ENCODE measurements around the gene ZNF784. TPM values are rescaled to one million over a fixed set of nuclear protein-coding genes. Genes with fewer than 3 reads are reported as not detected.

ZNF784 gene
- total and polyA plus RNA-seq, 4 donors = 0.79 to 6.0 (median 3.8) TPM

- Histone ChIP-seq H3K9me3 (ENCODE audit: control insufficient read depth in 4 of 4, low read length in 3 of 4) (no peaks in the 10 kb centered on the region), H3K36me3 (ENCODE audit: control insufficient read depth in 4 of 4, insufficient read depth in 3 of 4, low read depth in 1 of 4, low read length in 3 of 4) (peaks cover 3 to 28% (median 12%) of the 10 kb centered on the region in 4 donors), H3K9ac (ENCODE audit: low read depth in 1 of 2, low read length in 2 of 2) (no peak overlapping the region), H3K27ac (ENCODE audit: low read depth in 1 of 2, low read length in 2 of 2) (no peak overlapping the region), H3K4me3 (ENCODE audit: low read depth in 1 of 3, low read length in 3 of 3) (no peak overlapping the region), H3K27me3 (ENCODE audit: control insufficient read depth in 4 of 4, insufficient read depth in 4 of 4, low read length in 3 of 4) (no peaks in the 10 kb centered on the region), H3K4me1 (ENCODE audit: control insufficient read depth in 4 of 4, insufficient read depth in 4 of 4, low read length in 3 of 4) (no peaks in the 10 kb centered on the region)
- WGBS = 89% methylated on average over 68 of the region's 68 CpGs
- TF ChIP-seq HNF4G (IDR thresholded peaks at IDR 0.05) (no peak), JUND (IDR thresholded peaks at IDR 0.05) (no peak), RAD21 (IDR thresholded peaks at IDR 0.05) (no peak), HNF4A (conservative IDR thresholded peaks at IDR 0.05) (no peak), FOXA1 (IDR thresholded peaks at IDR 0.05) (no peak), YY1 (IDR thresholded peaks at IDR 0.05) (no peak), ATF3 (IDR thresholded peaks at IDR 0.05) (no peak), TAF1 (conservative IDR thresholded peaks at IDR 0.05) (no peak), REST (IDR thresholded peaks at IDR 0.05) (no peak), NR2F2 (IDR thresholded peaks at IDR 0.05) (no peak), SP1 (IDR thresholded peaks at IDR 0.05) (no peak), EGR1 (IDR thresholded peaks at IDR 0.05; ENCODE audit: low read depth in 2 of 2) (no peak), FOXA2 (IDR thresholded peaks at IDR 0.05) (no peak), GABPA (IDR thresholded peaks at IDR 0.05 in 1 of 2, conservative IDR thresholded peaks at IDR 0.05 in 1 of 2) (no peak), RXRA (IDR thresholded peaks at IDR 0.05) (no peak)
- TF ChIP-seq, protein P1, sequence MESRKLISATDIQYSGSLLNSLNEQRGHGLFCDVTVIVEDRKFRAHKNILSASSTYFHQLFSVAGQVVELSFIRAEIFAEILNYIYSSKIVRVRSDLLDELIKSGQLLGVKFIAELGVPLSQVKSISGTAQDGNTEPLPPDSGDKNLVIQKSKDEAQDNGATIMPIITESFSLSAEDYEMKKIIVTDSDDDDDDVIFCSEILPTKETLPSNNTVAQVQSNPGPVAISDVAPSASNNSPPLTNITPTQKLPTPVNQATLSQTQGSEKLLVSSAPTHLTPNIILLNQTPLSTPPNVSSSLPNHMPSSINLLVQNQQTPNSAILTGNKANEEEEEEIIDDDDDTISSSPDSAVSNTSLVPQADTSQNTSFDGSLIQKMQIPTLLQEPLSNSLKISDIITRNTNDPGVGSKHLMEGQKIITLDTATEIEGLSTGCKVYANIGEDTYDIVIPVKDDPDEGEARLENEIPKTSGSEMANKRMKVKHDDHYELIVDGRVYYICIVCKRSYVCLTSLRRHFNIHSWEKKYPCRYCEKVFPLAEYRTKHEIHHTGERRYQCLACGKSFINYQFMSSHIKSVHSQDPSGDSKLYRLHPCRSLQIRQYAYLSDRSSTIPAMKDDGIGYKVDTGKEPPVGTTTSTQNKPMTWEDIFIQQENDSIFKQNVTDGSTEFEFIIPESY (IDR thresholded peaks at IDR 0.05) = no peak
- TF ChIP-seq, protein P2, sequence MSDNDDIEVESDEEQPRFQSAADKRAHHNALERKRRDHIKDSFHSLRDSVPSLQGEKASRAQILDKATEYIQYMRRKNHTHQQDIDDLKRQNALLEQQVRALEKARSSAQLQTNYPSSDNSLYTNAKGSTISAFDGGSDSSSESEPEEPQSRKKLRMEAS (IDR thresholded peaks at IDR 0.05) = no peak
- TF ChIP-seq, protein P3, sequence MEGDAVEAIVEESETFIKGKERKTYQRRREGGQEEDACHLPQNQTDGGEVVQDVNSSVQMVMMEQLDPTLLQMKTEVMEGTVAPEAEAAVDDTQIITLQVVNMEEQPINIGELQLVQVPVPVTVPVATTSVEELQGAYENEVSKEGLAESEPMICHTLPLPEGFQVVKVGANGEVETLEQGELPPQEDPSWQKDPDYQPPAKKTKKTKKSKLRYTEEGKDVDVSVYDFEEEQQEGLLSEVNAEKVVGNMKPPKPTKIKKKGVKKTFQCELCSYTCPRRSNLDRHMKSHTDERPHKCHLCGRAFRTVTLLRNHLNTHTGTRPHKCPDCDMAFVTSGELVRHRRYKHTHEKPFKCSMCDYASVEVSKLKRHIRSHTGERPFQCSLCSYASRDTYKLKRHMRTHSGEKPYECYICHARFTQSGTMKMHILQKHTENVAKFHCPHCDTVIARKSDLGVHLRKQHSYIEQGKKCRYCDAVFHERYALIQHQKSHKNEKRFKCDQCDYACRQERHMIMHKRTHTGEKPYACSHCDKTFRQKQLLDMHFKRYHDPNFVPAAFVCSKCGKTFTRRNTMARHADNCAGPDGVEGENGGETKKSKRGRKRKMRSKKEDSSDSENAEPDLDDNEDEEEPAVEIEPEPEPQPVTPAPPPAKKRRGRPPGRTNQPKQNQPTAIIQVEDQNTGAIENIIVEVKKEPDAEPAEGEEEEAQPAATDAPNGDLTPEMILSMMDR (IDR thresholded peaks at IDR 0.05; ENCODE audit: low read depth, low read length, missing input control) = no peak
- DNase-seq (ENCODE audit: low spot score) = no peak
These were observed 31.1 kb downstream of the ZNF784 start for GRCh38 chr19:55593096-55593772.
